Measurements from ENCODE around the gene DNASE2.
A peak's percentile ranks its signal among the peaks of the same experiment; 100 is the strongest.
"Not testable (repeated sequence)": the region's sequence is repeated elsewhere in the genome, so short reads cannot be mapped to it uniquely, and the experiment has no call there.

The DNASE2 gene

DNA sequence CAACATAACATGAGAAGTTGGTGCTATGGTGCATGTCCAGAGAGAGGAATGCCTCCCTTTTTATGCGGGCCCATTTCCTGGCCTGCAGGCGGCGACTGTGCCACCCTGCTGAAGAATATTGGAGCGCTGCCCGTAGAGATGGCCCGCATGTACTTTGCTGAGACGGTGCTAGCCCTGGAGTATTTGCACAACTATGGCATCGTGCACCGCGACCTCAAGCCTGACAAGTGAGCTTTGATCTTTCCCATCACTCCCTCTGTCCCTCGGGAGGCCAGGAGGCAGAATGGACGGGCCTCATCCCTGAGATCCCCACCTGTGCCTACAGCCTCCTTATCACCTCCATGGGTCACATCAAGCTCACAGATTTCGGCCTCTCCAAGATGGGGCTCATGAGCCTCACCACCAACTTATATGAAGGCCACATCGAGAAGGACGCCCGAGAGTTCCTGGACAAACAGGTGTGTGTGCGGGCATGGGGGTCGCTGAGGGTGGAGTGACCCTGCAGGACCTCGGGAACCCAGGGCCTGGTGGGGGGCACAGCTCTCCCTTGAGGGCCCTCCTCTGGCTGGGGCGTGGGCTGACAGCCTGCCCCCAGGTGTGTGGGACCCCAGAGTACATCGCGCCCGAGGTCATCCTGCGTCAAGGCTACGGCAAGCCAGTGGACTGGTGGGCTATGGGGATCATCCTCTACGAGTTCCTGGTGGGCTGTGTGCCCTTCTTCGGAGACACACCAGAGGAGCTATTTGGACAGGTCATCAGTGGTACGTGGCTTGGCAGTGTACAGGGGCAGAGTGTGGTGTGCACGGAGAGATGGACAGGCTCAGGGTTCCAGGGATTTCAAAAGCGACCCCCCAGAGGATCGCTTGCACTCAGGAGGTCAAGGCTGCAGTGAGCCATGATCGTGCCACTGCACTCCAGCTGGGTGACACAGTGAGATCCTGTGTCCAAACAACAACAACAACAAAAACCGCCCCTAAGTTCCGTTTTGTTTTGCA is 16.2 kb downstream of the DNASE2 start:
- peak; percentile 10 for DNase-seq (ENCODE audit: low spot score)

DNA sequence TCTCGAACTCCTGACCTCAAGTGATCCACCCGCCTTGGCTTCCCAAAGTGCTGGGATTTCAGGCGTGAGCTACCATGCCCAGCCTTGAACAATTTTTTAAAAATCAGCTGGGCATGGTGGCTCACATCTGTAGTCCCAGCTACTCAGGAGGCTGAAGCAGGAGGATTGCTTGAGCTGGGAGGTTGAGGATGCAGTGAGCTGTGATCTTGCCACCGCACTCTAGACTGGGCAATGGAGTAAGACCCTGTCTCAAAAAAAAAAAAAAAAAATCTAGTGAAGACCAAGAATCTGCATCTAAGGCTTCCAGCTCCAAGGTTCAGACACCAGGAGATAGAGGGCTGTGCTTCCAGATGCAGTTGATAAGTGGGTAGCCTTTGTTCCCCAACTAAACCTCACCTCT is 17.1 kb downstream of the DNASE2 start:
- DNase-seq (ENCODE audit: low spot score), result no peak

DNA sequence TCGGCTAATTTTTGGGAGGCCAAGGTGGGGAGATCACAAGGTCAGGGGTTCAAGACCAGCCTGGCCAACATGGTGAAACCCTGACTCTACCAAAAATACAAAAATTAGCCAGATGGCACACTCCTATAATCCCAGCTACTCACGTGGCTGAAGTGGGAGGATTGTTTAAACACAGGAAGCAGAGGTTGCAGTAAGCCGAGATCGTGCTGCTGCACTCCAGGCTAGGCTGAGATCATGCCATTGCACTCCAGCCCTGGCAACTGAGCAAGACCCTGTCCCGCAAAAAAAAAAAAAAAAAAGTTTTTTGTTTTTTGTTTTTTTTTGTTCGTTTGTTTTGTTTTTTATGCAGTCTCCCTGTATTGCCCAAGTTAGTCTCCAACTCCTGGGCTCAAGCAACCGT is 21.7 kb downstream of the DNASE2 start:
- DNase-seq (ENCODE audit: low spot score), result no peak

DNA sequence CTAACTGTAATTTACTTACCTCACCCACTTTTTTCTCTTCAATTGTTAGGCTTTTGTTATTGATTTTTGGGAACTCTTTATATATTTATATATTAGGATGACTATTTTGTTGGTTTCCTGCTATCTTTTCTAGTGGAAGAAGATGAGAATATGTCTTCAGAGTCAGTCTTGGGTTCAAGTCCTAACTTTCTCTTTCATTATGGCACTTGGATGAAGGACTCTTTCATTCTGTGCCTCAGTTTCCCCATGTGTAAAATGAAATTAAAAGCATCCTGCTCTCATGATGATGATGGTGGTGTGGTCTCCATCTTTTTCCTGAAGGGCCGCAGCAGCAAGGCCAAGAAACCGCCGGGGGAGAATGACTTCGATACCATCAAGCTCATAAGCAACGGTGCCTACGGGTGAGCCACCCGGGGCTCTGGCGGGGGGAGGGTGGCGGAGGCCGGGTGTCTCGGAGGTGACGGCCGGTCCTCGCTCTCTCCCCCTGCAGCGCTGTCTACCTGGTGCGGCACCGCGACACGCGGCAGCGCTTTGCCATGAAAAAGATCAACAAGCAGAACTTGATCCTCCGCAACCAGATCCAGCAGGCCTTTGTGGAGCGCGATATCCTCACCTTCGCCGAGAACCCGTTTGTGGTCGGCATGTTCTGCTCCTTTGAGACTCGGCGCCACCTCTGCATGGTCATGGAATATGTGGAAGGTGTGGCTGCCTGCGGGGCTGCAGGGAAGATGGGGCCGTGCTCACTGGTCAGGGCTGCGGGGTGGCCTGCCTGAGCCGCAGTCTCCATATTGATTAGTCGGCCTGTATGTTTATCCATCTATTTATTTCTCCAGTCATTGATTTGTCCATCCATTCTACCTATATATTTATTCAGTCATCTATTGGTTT is 23.0 kb downstream of the DNASE2 start:
- DNase-seq (ENCODE audit: low spot score), result no peak

DNA sequence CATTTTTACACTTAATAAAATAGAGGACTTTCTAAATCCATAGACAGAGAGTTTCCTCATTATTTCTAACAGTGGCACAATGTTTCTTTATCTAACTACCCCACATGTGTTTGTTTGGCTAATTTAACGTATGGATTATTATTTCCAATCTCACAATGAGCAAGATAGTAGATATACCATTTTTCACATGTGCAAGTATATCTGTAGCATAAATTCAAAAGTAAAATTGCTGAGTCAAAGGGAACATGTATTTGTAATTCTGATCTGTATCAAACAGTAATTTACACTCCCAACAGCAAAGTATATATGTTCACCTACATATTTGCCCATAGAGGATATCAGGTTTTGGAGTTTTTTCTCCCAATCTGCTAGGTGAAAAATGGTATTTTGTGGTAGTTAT is 24.6 kb downstream of the DNASE2 start:
- DNase-seq (ENCODE audit: low spot score), result no peak

DNA sequence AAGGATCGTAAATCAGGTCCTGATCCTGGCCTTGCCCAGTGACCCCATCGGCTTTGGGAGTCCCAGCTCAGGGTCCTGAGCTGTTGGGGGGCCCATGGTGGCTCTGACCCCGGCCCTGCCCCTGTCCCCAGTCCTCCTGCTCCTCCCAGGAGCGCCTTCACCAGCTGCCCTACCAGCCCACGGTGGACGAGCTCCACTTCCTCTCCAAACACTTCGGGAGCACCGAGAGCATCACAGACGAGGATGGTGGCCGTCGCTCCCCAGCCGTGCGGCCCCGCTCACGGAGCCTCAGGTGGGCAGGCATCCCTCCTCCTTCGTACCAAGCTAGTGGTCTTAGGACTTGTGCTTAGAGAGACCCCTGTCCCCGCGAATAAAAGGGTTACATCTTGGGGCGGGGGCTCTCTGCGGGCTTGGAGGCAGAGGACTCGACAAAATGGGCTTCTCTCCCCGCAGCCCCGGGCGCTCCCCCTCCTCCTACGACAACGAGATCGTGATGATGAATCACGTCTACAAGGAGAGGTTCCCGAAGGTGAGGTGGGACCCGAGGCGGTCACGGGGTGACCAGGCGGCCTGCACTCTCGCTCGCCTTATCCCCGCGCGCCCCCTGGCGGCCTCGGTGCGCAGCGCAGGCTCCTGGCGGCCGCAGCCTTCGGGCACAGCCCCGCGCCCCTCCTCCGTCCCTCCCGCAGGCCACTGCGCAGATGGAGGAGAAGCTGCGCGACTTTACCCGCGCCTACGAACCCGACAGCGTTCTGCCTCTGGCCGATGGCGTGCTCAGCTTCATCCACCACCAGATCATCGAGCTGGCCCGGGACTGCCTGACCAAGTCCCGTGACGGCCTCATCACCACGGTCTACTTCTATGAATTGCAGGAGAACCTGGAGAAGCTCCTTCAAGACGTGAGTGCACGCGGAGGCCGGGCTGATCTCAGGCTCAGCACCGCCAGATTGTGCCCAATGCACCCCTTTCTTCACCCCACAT is 33.8 kb downstream of the DNASE2 start:
- peak; percentile 96 for DNase-seq (ENCODE audit: low spot score)

DNA sequence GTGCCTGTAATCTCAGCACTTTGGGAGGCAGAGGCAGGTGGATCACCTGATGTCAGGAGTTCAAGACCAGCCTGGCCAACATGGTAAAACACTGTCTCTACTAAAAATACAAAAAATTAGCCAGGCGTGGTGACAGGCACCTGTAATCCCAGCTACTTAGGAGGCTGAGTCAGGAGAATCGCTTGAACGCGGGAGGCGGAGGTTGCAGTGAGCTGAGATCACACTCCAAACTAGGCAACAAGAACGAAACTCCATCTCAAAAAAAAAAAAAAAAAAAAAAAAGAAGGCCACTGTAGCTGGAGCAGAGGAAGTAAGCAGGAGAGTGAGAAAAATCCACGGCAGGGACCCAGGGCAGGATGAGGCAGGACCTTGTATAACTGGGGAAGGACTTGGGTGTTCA is 34.6 kb downstream of the DNASE2 start:
- DNase-seq (ENCODE audit: low spot score), result not testable (repeated sequence)

DNA sequence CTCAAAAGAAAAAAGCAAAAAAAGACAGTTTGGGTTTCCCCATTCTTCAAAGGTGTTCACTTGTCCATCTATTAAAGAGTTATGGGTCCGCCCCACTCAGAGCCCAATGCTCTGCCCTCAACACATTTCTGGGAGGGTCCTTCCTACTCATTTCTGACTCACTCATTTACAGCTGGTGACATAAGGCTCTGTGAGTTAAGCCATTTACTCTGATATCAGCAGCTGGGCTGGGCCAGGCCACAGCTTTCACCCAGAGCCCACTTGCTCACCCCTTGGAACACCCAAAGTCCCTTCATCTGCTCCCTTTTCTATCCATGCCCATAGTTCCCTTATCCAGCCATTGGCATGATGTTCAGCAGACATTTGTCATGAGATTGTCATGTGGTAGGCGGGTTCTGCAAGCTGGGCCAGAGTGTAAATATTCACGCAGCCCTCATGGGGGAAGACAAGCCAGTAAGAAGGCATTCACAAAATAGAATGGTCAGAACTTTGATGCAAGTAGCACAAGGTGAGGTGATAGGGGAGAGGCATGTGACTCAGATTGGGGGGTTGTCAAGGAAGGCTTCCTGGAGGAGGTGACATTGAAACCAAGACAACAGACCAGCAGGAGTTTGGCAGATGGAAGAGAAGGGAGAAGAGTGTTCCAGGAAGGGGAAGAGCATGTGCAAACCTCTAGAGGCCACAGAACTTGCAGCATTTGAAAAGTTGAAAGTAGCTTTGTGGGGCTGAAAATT is 37.1 kb downstream of the DNASE2 start:
- no peak for DNase-seq (ENCODE audit: low spot score)

DNA sequence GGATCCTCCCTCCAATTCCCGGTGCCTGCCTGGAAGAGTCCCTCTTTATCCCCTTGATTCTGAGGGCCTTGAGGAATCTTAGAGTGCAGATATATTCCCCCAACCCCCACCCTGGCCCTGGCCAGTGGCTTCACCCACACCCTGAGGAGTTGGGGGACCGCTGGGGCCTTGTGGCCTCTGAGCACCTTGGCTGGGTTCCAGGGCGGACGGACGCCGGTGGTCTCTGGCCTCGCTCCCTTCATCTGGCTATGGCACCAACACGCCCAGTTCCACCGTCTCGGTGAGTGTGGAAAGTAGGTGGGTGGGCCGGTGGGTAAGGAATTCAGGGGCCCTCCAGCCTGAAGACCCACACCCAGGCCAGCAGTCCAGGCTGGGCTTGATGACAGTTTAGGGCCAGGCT is 37.9 kb downstream of the DNASE2 start:
- DNase-seq (ENCODE audit: low spot score), result no peak

DNA sequence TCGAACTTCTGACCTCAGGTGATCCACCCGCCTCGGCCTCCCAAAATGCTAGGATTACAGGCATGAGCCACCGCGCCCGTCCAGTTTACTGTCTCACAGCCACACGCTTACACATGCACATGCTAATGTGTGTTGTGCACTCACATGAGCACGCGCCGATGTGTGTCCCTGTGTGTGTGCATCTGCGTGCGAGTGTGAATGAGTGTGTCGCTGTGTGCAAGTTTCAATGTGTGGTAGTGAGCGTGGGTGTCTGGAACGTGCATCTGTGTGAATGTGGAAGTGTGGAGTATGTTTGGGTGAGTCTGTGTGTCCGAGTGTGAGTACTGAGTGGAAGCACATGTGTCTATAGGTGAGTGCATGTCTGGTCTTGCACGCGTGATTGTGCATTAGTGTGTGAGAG is 38.7 kb downstream of the DNASE2 start:
- no peak for DNase-seq (ENCODE audit: low spot score)

DNA sequence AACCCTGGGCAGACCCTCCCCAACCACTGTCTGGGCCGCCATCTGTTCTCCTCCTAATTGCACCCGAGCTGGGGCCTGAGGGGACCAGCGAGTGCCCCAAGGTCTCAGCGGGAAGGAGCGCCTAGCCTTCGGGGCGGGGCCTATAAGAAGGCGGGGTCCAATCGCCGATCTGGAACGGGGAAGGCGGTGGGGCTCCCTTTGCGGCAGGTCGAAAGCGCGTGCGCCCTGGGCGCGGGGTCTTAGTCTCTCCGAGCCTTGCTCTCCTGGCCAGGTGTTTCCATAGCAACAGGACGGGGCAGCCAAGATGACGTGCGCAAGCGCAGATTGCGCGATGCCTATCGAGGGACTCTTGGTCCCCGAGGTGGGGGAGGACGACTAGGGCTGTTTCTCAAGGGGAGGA is 40.2 kb downstream of the DNASE2 start:
- peak; percentile 44 for DNase-seq (ENCODE audit: low spot score)

DNA sequence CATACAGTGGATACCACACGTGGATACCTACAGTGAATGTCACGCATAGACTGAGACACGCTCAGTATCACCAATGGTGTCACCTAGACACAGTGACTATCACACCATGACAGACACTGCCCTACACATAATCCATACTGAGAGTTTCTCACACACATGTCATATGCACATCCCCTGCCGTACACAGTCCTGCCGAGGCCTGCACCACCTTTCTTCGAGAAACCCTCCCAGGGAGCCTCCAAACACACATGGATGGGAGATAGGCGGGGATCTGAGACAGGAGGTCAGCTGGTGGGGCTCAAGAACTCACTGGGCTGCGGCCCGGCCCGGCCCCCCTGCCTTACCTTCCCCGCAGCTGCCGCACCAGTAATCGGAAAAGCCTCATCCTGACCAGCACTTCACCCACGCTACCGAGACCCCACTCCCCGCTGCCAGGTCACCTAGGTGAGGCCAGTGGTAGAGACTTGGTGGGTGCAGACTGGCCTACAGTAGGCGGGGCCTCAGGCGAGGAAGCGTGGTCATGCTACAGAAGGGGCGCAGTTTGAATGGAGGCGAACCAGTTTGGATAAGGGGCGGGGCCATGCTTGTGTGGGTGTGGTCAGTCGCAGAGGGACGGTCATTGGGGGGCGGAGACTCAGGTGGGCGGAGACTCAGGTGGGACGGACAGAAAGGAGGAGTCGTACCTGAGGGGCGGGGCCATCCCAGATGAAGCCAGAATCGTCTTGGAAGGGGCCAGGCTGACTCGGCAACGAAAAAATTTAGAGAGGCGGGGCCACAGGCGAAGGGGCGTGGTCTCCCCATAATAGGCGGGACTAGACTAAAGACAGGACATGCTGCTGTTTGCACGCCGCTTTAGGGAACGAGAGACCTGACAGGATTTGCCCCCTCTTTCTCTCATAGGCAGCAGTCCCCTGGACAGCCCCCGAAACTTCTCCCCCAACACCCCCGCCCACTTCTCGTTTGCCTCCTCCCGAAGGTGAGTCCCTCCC is 40.9 kb downstream of the DNASE2 start:
- DNase-seq (ENCODE audit: low spot score), result peak; percentile 86

DNA sequence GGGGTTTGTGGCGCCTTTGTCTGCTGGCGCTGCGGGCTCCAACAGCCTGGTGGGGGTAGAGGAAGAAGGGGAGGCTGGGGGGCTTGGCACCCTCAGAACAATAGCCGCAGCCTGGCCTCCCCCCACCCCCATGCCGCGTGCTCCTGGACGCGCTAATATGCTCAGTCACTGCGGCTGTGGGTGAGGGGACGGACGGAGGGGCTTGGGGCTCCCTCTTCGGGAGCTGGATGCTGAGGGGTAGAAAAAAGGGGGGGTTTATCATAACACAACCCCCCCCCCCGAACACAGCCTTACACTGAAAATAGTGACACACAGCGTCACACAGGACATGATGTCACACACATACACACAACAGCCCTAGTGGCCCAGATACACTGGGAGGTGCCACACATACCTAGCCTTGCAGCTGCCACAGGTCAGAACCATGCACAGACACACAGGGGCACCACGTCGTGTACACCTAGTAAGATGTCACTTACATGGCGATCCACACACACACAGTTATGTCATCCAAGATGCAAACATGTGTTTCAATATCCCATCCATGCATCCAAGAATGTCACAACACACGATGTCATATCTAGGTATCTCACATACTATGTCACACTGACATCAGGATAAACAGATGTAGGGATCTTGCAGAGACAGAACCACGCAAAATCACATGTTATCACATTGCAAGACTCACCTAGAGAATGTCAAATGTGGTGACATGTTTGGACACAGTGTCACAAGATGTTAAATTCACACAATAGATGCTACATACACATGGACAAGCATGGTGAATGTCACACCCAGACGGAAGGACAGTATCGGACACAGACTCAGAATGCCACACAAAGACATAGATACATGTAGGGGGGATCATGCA is 42.1 kb downstream of the DNASE2 start:
- DNase-seq (ENCODE audit: low spot score), result no peak

DNA sequence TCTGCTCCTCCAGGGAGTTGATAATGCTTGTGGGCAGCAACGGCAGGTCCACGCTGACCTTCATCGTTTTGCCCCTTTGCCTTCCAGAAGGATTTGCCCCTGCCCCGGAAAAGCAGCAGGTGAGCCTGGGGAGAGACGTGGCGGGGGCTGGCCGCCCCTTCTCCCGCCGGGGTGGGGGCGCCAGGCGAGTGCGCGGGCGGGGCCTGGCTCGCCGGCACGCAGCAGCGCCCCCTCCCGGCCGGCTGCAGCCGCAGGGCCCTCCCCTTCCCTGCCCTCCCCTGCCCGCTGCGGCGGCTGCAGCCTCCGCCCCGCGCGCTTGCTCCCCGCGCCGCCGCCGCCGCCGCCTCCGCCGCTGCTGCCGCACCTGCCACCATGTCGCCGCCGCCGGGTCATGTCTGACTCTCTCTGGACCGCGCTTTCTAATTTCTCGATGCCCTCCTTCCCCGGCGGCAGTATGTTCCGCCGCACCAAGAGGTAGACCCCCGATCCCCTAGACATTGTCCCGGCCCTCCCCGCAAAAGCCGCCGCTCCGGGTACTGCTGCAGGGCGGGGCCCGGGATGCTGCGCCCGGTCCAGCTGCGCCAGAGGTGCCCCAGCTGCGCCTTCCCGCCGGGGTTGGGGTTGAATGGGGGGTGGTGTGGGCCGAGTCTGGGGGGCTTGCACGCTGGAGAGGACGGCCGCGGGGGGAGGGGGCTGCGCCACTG is 42.9 kb downstream of the DNASE2 start, which contains the start of gene MAST1:
MAST1 (plus strand) TSS at position 334 of the 704 bp plus-strand sequence; CDS start at position 392, 58 bp downstream.
- peak; percentile 87 for DNase-seq (ENCODE audit: low spot score)

DNA sequence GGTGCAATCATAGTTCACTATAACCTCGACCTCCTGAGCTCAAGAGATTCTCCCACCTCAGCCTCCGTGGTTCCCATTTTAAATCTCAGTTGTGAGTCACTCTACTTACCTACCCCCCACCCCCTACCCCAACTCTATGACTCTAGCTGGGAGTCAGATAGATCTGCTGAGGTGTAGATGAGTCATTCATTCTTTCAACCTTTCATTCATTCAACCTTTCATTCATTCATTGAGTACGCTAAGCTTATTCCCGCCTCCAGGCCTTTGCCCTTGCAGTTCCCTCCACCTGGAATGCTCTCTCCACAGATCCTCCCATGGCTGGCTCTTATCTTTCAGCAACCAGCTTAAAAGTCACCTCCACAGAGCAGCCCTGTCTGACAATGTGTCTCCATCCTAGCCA is 44.0 kb downstream of the DNASE2 start:
- no peak for DNase-seq (ENCODE audit: low spot score)

DNA sequence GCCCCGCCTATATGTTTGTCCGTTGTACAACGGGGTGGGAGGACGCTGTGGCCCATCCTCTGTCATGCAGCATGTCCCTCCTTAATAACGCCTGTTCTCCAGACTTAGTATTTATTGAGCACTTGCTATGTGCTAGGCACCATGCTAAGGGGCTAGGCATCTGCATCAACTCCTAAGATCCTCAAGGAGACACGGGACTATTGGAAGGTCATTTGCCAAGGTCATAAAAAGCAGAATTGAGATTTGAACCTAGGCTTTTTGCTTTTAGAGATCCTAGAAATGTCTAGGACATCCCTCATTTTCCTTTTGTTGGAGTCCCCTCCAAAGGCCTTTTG is 44.8 kb downstream of the DNASE2 start:
- DNase-seq (ENCODE audit: low spot score), result no peak

DNA sequence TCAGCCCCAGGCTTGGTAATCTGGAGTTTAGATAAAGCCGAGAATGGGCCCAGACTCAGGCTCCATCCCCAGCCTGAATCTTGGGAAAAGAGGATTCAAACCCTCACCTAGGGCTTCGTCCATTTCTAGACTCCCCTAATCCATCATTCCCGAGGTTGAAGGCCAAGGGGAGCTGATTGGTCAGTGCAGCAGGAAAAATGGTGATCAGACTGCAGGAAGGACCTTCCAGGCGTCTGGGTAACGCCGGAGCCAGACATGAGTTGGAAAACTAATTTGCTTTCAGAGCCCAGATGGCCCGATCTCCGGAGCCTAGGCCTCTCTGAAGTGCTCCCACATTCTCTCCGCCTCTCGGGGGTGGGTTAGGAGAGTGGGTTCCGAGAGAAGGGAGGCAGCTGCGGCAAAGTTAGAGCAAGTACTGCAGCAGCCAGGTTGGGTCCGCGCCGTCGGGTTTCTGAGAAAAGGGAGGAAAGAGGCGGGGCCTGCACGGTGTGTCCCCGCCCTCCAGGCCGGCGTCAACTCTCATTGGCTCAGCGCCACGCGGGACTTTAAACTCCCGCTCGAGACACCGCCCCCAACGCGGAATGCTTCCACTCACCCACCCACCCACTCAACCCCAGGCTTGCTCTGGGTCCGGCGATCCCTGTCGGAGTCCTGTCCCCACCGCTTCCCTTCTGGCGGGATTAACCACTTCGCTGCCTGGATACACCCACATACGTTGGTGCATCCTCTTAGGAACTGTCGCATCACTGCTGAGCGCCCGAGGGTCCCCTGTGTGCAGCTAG is 46.1 kb downstream of the DNASE2 start:
- peak; percentile 64 for DNase-seq (ENCODE audit: low spot score)
